Activated CD4-positive, alpha-beta T cell treated with anti-CD3 and anti-CD28 coated beads, Interleukin-2, amount 50 U/mL, for 16 hours (primary cell): ENCODE data around the gene SIDT2.
A peak's percentile ranks its signal among the peaks of the same experiment; 100 is the strongest.
"Not testable (repeated sequence)": the region's sequence is repeated elsewhere in the genome, so short reads cannot be mapped to it uniquely, and the experiment has no call there.

Experiments used
- DNase-seq: peaks from one replicate; pipeline ENCODE4 v3.0.0-alpha.2; 2020

Gene SIDT2

GRCh38 chr11:117178210-117179034, at the start of gene SIDT2:
Gene SIDT2 (plus strand): TSS chr11:117178743. CDS start chr11:117179264, 521 bp downstream.
- DNase-seq, result peak; percentile 94

- not testable (repeated sequence) for DNase-seq
Measured at GRCh38 chr11:117130396-117130795, 48.1 kb upstream of the SIDT2 start.

GRCh38 chr11:117130879-117131278, 47.7 kb upstream of the SIDT2 start:
- no peak for DNase-seq

- no peak for DNase-seq
Measured at GRCh38 chr11:117134431-117134830, 44.1 kb upstream of the SIDT2 start.

GRCh38 chr11:117134979-117135378, 43.6 kb upstream of the SIDT2 start:
- DNase-seq, result not testable (repeated sequence)

- DNase-seq, result not testable (repeated sequence)
Measured at GRCh38 chr11:117137223-117138086, 41.1 kb upstream of the SIDT2 start.

- DNase-seq, result peak; percentile 18
Measured at GRCh38 chr11:117143390-117143789, 35.2 kb upstream of the SIDT2 start.

GRCh38 chr11:117143871-117144476, 34.6 kb upstream of the SIDT2 start, which contains the start of gene PAFAH1B2:
Gene PAFAH1B2 (plus strand): TSS chr11:117144287. CDS start chr11:117152448, 8,161 bp downstream.
- peak; percentile 98 for DNase-seq

- DNase-seq, result peak; percentile 45
Measured at GRCh38 chr11:117144477-117145392, 33.8 kb upstream of the SIDT2 start.

GRCh38 chr11:117145393-117145761, 33.2 kb upstream of the SIDT2 start:
- peak; percentile 25 for DNase-seq

GRCh38 chr11:117146521-117146920, 32.0 kb upstream of the SIDT2 start:
- DNase-seq, result no peak

GRCh38 chr11:117152066-117152465, 26.5 kb upstream of the SIDT2 start:
- DNase-seq, result no peak

- no peak for DNase-seq
Measured at GRCh38 chr11:117154468-117154867, 24.1 kb upstream of the SIDT2 start.

- DNase-seq, result no peak
Measured at GRCh38 chr11:117157507-117157906, 21.0 kb upstream of the SIDT2 start.

- DNase-seq, result no peak
Measured at GRCh38 chr11:117159892-117160291, 18.7 kb upstream of the SIDT2 start.

GRCh38 chr11:117160826-117161225, 17.7 kb upstream of the SIDT2 start:
- no peak for DNase-seq

GRCh38 chr11:117166491-117166890, 12.1 kb upstream of the SIDT2 start:
- DNase-seq, result no peak

GRCh38 chr11:117169736-117170135, 8.8 kb upstream of the SIDT2 start:
- no peak for DNase-seq

- no peak for DNase-seq
Measured at GRCh38 chr11:117170210-117170609, 8.3 kb upstream of the SIDT2 start.

GRCh38 chr11:117171007-117171403, 7.5 kb upstream of the SIDT2 start:
- no peak for DNase-seq

GRCh38 chr11:117171404-117172061, 7.0 kb upstream of the SIDT2 start:
- no peak for DNase-seq
